Transverse colon (tissue), 4 donors: ENCODE measurements around the gene USP30. TPM values are rescaled to one million over a fixed set of nuclear protein-coding genes. Genes with fewer than 3 reads are reported as not detected.

Experiments
- DNase-seq: peaks from one replicate; pipeline ENCODE4 v3.0.0-alpha.2; 2019
- H3K27ac ChIP-seq, 4 donors: fragments of 200-600 bp; sonication (generic); 2 replicates each; pipeline ENCODE4 v1.5.1; 2016 to 2018; ENCODE audit warnings: inconsistent platforms in 4 of 4
- H3K27me3 ChIP-seq: fragments of 200-600 bp; sonication (generic); 2 replicates; pipeline ENCODE4 v1.5.1; 2017; ENCODE audit warnings: inconsistent platforms
- H3K36me3 ChIP-seq, 4 donors: fragments of 200-600 bp; sonication (generic); 2 replicates each; pipeline ENCODE4 v1.5.1; 2017 to 2019; ENCODE audit warnings: inconsistent platforms in 4 of 4
- H3K4me1 ChIP-seq, 4 donors: fragments of 200-600 bp; sonication (generic); 2 replicates each; pipeline ENCODE4 v1.5.1; 2017 to 2020; ENCODE audit warnings: inconsistent platforms in 4 of 4
- H3K4me3 ChIP-seq, 4 donors: fragments of 200-600 bp; sonication (generic); 1 replicate in 1 of 4; 2 replicates in 3 of 4; pipeline versions ENCODE4 v1.5.1 to v1.6.1; 2017 to 2019; ENCODE audit warnings: inconsistent platforms in 4 of 4
- H3K9me3 ChIP-seq, 2 donors: fragments of 200-600 bp; sonication (generic); 2 replicates each; pipeline ENCODE4 v1.5.1; 2017 to 2019; ENCODE audit warnings: inconsistent platforms in 2 of 2
- CTCF ChIP-seq, 5 experiments: fragments of 200-600 bp in 3 of 5; fragments of 450-650 bp in 2 of 5; sonication (generic) in 3 of 5; IDR thresholded peaks; 1 replicate in 2 of 5; 2 replicates in 3 of 5; pipeline ENCODE4 v1.5.1; 2016 to 2017; ENCODE audit warnings: antibody characterized with exemption in 5 of 5, inconsistent platforms in 3 of 5, mild to moderate bottlenecking in 2 of 5, moderate library complexity in 1 of 5
- EP300 ChIP-seq: sonication (generic); formaldehyde crosslinking; IDR thresholded peaks from one replicate; pipeline ENCODE4 v1.6.1; 2017; ENCODE audit warnings: antibody characterized with exemption, low read depth
- POLR2A ChIP-seq: fragments of 450-650 bp; IDR thresholded peaks from one replicate; pipeline ENCODE4 v1.6.1; 2016; ENCODE audit warnings: antibody characterized with exemption, mild to moderate bottlenecking, moderate library complexity
- POLR2AphosphoS5 ChIP-seq, 3 donors: sonication (generic); formaldehyde crosslinking; IDR thresholded peaks; one replicate each; pipeline ENCODE4 v1.6.1; 2016; ENCODE audit warnings: antibody characterized with exemption in 3 of 3
- WGBS, 2 donors: methylation state at CpG; one replicate each; pipeline ENCODE4 v1.1.5; 2018; ENCODE audit warnings: low coverage in 1 of 2; 5-methylcytosine and 5-hydroxymethylcytosine counted together
- in situ Hi-C, 4 donors: fragments of 200-750 bp; cut with MboI; loops; one replicate each; pipeline versions ENCODE4 v1.15.0 to v1.15.1; 2017; ENCODE audit warnings: low sequenced_read_pairs in 3 of 4, low pct_ligation_motif_present in 1 of 4, low pct_unique_long_range_greater_than_20kb in 1 of 4
- intact Hi-C: fragments of 100-400 bp; cut with DNase I; formaldehyde crosslinking; loops from one replicate; pipeline ENCODE4 v1.15.1; 2023; ENCODE audit warnings: low total_unique reads
- total RNA-seq, 4 donors: library from RNA; depleted of rRNA; stranded (reverse); fragments of >200 nt; gene quantifications; one replicate each; pipeline ENCODE4 v1.1.0, GENCODE V29; 2016

The USP30 gene
- total RNA-seq, 4 donors from 2014 or later = 6.8 to 38.9 (median 24.9) TPM

GRCh38 chr12:109014984-109015765, 37.2 kb upstream of the USP30 start:
- WGBS, 2 donors = 88 to 96% methylated on average over 5 to 6 of the region's 6 CpGs
- Histone ChIP-seq H3K36me3 (no peaks in the 10 kb centered on the region), H3K9me3 (no peaks in the 10 kb centered on the region), H3K27ac (no peak overlapping the region), H3K4me1 (no peaks in the 10 kb centered on the region), H3K4me3 (no peak overlapping the region), H3K27me3 (no peaks in the 10 kb centered on the region)
- TF ChIP-seq POLR2AphosphoS5 (IDR thresholded peaks at IDR 0.05) (no peak), POLR2A (no peak), EP300 (no peak), CTCF (IDR thresholded peaks at IDR 0.05) (no peak)
- in situ Hi-C loops (no loop called here), intact Hi-C loops (no loop called here)
- DNase-seq = no peak

DNA sequence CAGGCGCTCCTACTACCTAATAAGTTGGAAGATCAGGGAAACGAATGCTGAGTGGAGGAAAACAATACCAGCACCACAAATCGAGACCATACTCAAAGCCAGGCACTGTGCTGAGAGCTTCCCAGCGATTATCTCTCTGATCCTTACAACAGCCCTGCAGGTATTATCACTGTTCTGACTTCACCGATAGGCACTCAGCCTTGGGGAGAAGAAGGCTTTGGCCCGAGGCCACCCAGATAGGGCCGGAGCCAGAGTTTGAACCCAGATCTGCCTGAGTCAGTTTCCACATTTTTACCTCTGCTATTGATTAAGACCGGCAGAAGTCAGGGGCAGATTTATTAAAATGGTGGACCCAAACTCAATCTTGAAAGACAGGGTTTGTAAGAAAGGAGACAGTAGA, 36.4 kb upstream of the USP30 start:
- no peak for DNase-seq
- in situ Hi-C loops = no loop called here
- H3K27ac ChIP-seq = no peak overlapping the region
- 66 to 79% methylated on average over 3 to 8 of the region's 8 CpGs for WGBS, 2 donors
- no peaks in the 10 kb centered on the region for H3K36me3 ChIP-seq
- peaks cover 0 to 5% (median 2%) of the 10 kb centered on the region in 4 donors for H3K4me1 ChIP-seq
- TF ChIP-seq CTCF (IDR thresholded peaks at IDR 0.05) (no peak), POLR2AphosphoS5 (IDR thresholded peaks at IDR 0.05) (no peak), EP300 (no peak), POLR2A (no peak)
- H3K4me3 ChIP-seq = no peak overlapping the region
- no peaks in the 10 kb centered on the region for H3K27me3 ChIP-seq
- intact Hi-C loops = no loop called here
- no peaks in the 10 kb centered on the region for H3K9me3 ChIP-seq

DNA sequence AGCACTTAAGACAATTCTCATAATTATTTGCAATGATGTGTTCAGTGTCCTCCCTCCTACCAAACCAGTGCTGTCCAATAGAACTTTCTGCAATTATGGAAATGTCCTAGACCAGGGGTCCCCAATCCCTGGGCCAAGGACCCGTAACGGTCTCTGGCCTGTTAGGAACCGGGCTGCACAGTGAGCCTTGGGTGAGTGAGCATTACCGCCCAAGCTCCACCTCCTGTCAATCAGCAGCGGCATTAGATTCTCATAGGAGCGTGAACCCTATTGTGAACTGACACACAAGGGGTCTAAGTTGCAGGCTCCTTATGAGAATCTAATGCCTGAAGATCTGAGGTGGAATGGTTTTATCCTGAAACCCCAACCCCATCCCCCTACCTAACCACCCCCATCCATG, 35.4 kb upstream of the USP30 start:
- DNase-seq = no peak
- Histone ChIP-seq H3K36me3 (no peaks in the 10 kb centered on the region), H3K27me3 (no peaks in the 10 kb centered on the region)

DNA sequence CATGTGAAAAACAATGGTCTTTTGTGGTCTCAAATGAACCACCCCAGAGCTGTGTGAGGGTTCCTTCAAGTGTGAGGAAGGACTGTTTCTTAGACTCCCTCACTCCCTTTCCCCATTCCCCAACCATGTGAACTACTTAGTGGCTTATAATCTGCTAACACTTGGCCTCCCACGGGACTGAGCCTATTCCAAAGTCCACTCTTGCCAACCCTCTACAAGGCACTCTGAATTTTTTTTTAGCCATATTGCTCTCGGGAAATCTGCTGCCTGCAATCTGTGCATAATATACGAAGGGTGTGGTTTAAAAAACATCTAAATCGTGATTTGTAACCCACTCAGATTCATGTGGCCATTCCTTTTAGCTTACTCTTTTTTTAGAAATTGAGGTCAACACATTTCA, 34.1 kb upstream of the USP30 start:
- no peaks in the 10 kb centered on the region for H3K27me3 ChIP-seq
- DNase-seq = no peak
- in situ Hi-C loops (no loop called here), intact Hi-C loops (no loop called here)
- no peaks in the 10 kb centered on the region for H3K36me3 ChIP-seq
- 47 to 49% methylated on average over 4 of the region's 4 CpGs for WGBS, 2 donors
- no peak overlapping the region for H3K27ac ChIP-seq
- no peak overlapping the region for H3K4me3 ChIP-seq
- peaks cover 0 to 6% (median 2%) of the 10 kb centered on the region in 4 donors for H3K4me1 ChIP-seq
- TF ChIP-seq POLR2A (no peak), EP300 (no peak), POLR2AphosphoS5 (IDR thresholded peaks at IDR 0.05) (no peak), CTCF (IDR thresholded peaks at IDR 0.05) (no peak)
- no peaks in the 10 kb centered on the region for H3K9me3 ChIP-seq

More for the DNA sequence above, 35.4 kb upstream of the USP30 start:
- Histone ChIP-seq H3K4me1 (peaks cover 0 to 6% (median 2%) of the 10 kb centered on the region in 4 donors), H3K9me3 (no peaks in the 10 kb centered on the region), H3K4me3 (no peak overlapping the region), H3K27ac (no peak overlapping the region)
- intact Hi-C loops (no loop called here), in situ Hi-C loops (no loop called here)
- TF ChIP-seq POLR2AphosphoS5 (IDR thresholded peaks at IDR 0.05) = no peak
- no peak for TF ChIP-seq POLR2A
- TF ChIP-seq CTCF (IDR thresholded peaks at IDR 0.05) = no peak
- no peak for TF ChIP-seq EP300
- 75% methylated on average over 6 of the region's 6 CpGs; no CpG with 5 or more reads in 1 of the 2 donors for WGBS, 2 donors
